ENCODE measurements around the gene TENM3.
"Not testable (repeated sequence)": the region's sequence is repeated elsewhere in the genome, so short reads cannot be mapped to it uniquely, and the experiment has no call there.

The TENM3 gene

DNA sequence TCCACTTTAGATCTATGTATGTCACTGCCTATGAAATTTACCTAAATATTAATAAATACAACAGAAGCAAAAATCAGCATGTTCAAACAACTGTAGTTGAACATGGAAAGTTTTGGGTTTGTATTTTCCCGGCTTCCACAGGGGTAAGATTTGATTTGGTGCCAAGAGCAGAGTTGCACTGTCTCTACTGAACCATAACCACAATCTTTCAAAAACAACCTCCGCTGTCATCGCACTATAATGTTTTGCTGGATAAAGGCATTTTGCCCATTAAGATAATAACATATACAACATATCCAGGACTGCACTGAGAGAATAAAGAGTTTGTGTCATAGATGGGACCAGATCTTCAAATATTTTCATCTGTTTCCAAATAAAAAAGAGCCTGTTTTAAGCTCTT, 94.9 kb downstream of the TENM3 start:
- DNase-seq (ENCODE audit: low spot score) = no peak

- DNase-seq (ENCODE audit: low spot score) = no peak
Measured at GRCh38 chr4:182338746-182339145, 95.5 kb downstream of the TENM3 start.

DNA sequence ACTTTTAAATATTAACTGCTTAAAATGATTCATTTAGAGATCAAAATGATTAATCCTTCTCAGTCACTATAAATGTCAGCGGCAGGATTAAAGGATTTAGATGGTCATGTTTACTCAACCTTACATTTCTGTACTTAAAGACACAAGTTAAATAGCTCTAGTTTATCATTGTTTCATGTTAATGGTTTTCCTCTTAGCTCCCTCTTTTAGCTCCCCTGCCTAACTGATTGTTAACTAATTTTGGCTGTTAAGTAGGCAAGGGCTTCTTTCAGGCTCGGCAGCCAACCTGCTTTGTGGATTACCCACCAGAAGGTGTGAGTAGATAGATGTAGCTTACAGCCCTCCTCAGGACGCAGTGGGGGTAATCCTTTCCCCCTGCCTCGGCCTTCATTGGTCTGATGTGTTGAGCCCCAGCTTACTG, 96.0 kb downstream of the TENM3 start:
- no peak for DNase-seq (ENCODE audit: low spot score)

GRCh38 chr4:182343453-182343852, 100.3 kb downstream of the TENM3 start:
- no peak for DNase-seq (ENCODE audit: low spot score)

DNA sequence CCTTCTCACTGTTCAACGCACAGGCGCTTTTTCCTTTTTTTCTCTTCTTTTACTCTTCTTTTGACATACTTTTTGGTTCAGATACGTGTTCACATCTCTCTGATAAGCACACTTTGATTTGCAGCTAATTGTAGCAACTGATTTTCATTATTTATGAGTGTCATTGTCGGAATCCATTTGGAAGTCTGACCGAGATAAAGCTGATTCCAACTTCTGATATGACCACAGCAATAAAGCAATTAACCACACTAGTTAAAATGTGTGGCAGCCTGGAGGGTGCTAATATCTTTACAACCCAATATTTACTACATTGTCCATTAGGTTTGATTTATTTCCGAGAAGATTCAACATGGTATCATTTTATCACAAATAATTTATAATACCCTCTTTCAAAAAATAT, 101.8 kb downstream of the TENM3 start:
- no peak for DNase-seq (ENCODE audit: low spot score)

DNA sequence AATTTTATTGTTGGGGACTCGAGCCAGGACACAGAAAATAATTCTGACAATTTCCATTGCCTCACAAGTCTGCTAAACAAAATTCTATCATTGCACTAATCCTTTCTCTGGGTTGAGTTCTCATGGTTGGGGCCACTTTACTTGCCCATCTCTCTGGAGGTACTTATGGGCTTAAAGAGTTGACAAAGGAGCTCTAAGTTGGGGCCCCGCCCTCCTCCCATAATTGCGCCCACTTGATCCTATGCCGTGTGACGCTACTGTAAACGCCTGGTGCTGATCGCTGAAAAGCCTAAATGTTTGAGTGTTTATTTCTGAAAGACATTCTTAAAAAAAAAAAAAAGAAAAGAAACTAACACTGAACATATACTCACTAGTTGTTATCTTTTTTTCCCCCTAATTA, 103.0 kb downstream of the TENM3 start:
- DNase-seq (ENCODE audit: low spot score) = no peak

- no peak for DNase-seq (ENCODE audit: low spot score)
Measured at GRCh38 chr4:182346675-182347375, 103.6 kb downstream of the TENM3 start.

GRCh38 chr4:182348779-182349326, 105.7 kb downstream of the TENM3 start:
- no peak for DNase-seq (ENCODE audit: low spot score)

GRCh38 chr4:182350041-182350440, 106.8 kb downstream of the TENM3 start:
- DNase-seq (ENCODE audit: low spot score) = no peak

GRCh38 chr4:182351485-182351884, 108.3 kb downstream of the TENM3 start:
- no peak for DNase-seq (ENCODE audit: low spot score)

GRCh38 chr4:182354106-182354505, 110.9 kb downstream of the TENM3 start:
- no peak for DNase-seq (ENCODE audit: low spot score)

DNA sequence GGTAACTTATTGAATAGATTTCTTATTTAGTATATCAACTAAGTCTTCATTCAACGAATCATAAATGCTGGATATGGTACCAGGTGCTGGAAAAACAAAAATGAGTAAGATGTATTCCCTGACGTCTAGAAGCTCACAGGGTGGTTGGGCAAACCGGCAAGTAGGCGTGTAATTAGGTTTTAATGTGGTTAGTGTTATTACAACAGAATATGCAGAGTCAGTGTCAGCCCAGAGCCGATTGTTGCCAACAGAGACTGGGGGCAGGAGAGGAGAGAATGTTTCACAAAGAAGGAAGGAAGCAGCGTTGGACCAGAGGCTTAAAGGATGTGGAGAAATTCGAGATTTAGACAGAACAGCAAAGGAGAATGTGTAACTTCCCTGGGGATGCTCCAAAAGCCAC, 111.7 kb downstream of the TENM3 start:
- DNase-seq (ENCODE audit: low spot score) = no peak

DNA sequence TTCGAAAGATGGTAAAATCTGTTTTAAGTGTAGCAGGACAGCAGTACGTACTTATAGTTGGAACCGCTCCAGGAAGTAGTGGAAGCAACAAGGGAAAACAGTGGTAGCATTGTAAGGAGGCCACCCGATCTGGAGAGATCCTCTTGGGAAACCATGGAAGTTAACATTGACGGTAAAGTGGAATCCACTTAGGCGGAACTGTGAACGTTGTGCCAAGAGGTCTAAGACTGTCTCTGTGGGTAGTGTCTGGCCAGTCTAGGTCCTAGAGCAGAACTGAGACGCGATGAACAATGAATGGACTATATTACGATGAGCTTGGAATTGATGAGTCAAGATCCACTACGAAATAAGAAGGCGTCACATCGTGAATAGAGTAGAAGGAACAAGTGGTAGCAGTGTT, 124.0 kb downstream of the TENM3 start:
- no peak for DNase-seq (ENCODE audit: low spot score)

DNA sequence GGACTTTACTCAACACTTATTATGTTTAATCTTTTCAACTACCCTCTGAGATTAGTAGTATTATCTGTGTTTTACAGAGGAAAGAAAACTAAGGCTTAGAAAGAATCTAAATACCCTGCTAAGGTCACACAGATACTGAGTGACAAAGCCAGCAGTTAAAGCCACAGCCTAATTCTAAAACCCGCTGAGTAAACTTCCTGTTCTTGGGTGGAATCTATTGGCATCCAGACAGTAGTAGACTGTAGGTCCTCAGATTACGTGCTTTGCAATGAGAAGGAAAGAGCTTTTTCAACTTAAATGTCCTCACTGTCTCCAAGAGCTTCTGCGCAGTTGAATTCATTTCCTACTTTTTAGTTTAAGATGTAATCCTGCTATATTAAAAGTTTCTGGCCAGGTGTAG, 126.0 kb downstream of the TENM3 start:
- no peak for DNase-seq (ENCODE audit: low spot score)

DNA sequence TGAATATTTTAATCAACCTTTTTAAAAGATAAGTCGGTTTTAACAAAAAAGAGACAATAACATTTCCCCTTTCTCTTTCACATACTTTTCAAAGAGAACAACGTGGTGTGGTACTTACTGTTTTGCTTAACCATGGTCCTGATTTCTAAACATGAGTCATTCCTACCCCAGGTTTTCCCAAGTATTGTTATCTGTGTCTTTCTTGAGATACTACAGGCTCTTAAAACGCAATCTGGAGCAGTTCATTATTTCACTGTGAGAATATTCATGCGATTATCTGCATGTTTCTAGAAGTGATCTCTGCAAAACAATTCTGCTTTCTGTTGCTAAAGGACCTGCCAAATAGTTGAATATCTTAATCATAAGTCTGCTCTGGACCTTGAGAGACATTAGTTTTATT, 127.3 kb downstream of the TENM3 start:
- DNase-seq (ENCODE audit: low spot score) = no peak

- no peak for DNase-seq (ENCODE audit: low spot score)
Measured at GRCh38 chr4:182380771-182381181, 137.6 kb downstream of the TENM3 start.

DNA sequence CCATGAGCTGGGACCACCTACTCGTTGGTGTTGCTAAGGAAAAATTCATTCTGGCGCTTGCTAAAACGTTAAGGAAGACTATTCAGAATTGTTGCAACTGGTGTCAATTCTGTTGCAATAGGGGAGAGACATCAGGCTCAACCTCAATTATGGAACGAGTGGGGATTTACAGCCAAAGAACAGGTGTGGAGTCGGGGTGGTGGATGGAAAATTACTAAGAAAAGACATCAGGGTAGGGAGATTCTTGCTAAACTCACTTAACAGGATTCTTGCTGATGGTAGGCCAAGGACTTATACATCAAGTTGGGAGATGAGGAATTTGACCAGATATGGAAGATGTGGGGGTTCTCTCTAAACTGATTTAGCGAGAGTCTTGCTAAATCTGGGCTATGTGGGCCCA, 139.7 kb downstream of the TENM3 start:
- no peak for DNase-seq (ENCODE audit: low spot score)

- DNase-seq (ENCODE audit: low spot score) = no peak
Measured at GRCh38 chr4:182384631-182385091, 141.5 kb downstream of the TENM3 start.

DNA sequence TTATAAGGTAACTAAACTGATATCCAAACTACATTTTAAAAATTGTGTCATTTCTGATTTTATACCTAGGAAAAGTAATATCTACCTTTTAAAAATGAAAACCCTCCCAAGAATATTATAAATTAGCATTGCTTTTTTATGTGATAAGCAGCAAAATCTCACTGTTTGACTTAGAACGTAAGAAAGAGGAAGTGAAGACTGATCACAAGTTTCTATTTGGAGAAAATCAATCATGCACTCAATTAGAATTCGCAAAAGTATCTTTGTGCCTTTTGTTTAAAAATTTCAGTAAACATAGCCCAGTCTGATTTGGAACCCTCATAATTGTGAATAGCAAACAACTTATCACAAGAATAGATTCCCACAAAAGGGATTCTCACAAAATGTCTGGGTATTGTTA, 142.7 kb downstream of the TENM3 start:
- DNase-seq (ENCODE audit: low spot score) = no peak

DNA sequence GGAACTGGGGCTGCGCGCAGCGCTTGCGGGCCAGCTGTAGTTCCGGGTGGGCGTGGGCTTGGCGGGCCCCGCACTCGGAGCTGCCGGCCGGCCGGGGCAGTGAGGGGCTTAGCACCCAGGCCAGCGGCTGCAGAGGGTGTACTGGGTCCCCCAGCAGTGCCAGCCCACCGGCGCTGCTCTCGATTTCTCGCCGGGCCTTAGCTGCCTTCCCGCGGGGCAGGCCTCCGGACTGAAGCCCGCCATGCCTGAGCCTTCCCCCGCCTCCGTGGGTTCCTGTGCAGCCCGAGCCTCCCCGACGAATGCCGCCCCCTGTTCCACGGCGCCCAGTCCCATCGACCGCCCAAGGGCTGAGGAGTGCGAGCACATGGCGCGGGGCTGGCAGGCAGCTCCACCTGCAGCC, 143.4 kb downstream of the TENM3 start:
- DNase-seq (ENCODE audit: low spot score) = not testable (repeated sequence)

DNA sequence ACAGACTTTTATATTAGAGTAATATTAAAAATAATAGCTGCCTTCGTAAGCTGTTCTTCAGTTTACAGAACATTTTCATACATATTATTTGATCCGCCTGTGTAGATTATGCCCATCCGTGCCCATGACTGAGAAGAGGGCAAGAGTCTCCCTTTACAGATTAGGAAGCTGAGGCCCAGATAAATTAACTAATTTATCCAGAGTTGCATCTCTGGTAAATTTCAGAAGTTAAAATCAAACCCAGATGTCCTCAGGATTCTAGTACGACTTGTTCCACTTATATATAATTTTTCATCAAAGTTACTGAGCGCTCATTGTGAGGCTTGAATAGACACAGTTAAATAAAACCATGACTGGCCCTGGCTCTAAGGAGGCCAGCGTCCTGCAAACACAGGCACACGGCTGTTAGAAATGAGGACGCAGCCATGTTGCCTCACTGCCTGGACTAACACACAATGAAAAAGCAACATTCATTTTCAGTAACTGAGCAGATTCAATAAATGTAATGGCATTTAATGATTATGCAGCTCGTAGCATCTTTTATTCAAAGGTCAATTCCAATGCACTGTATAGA, 148.0 kb downstream of the TENM3 start:
- no peak for DNase-seq (ENCODE audit: low spot score)

GRCh38 chr4:182394181-182394580, 151.0 kb downstream of the TENM3 start:
- DNase-seq (ENCODE audit: low spot score) = no peak

GRCh38 chr4:182400081-182400480, 156.9 kb downstream of the TENM3 start:
- DNase-seq (ENCODE audit: low spot score) = no peak

DNA sequence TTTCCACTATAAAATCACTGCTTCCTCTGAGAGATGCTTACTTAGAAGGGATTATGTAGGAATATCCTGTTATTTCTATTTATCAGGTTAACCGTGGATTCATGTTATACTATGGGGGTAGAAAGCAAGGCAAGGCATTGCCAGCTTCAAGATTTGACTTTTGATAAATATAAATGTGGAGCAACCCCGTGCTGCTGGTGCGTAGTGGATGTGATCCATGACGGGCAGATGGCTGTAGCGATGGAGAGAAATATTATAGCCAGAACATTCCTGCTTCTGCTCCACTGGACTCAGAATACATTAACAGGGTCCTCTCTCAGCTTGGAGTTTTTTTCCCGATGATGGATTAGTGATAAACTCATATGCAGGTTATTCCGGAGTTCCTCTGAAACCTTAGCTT, 157.6 kb downstream of the TENM3 start:
- no peak for DNase-seq (ENCODE audit: low spot score)

Data from kidney capillary endothelial cell (primary cell).